GM18520 (cell line): Measurements from ENCODE around the gene AGAP1.

ENCODE experiments used
- ATAC-seq: cut with Tn5 transposase; IDR thresholded peaks from one replicate; pipeline ENCODE4 v1.9.1; 2021; ENCODE audit not compliant: unreplicated experiment

The AGAP1 gene

DNA sequence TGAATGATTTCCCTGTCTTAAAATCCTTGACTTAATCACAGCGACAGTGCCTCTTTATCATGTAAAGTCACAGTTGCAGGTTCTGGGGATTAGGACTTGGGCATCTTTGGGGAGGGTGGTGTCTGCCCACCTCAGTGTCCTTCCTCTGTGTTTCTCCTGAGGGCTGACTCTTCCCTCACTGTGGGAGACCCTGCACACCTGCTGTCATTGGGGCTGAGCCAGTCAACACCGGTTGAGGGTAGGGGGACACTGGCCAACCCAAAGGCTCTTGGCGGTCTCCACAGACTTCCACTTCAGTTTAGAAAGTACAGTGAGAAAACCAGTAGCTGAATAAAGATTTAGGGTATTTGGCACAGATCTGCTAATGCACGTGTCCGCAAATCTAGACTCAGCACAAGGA is 36.9 kb downstream of the AGAP1 start:
- ATAC-seq: no peak

DNA sequence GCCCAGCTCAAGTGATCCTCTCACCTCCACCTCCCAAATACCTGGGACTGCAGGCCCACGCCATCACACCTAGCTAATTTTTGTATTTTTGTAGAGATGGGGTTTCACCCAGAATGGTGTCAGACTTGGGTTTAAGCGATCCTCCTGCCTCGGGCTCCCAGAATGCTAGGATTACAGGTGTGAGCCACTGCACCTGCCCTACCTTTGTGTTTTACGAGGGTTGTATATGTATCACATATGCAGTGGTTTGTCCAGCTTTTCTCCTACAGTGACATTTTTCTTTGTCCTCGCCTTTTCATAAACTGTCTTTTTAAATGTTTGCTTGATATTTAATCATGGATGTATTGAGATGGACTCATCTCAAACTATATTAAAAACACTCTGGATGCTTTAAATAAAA is 38.5 kb downstream of the AGAP1 start:
- no peak for ATAC-seq

GRCh38 chr2:235533198-235533597 is 39.4 kb downstream of the AGAP1 start:
- ATAC-seq: no peak

GRCh38 chr2:235533616-235534385 is 40.0 kb downstream of the AGAP1 start:
- no peak for ATAC-seq

DNA sequence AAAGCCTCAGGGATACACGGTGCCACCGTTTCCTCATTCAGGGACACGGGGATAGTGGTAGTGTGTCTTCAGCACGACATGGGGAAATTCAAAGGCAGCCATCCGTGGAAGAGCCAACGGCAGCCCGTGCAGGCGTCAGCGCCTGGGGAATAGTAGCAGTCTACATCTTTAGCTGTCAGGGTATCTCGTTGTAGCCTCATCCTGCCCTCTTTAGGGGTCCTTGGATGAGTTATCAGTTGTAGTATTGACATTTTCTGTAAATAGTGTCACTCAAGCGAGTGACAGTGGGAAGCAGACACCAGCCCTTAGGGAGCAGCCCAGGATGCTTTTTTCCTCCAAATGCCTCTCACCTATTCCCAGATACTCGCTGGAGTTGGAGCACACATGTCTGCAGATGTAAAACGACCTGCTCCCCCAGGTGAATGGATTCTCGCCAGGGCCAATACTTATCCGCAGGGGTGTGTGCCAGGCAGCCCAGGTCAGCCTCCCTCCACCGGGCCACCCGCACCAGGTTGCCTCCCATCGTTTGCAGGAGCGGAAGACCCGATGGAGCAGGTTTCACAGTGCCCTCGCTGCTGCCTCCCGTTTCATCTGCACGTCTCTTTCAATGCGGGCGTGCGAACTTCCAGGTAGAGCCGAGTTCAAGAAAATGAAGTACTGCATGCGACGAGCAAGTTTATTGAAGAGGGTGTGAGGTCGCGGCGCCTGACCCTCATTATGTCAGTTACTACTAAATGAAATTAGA is 41.0 kb downstream of the AGAP1 start:
- ATAC-seq: no peak

DNA sequence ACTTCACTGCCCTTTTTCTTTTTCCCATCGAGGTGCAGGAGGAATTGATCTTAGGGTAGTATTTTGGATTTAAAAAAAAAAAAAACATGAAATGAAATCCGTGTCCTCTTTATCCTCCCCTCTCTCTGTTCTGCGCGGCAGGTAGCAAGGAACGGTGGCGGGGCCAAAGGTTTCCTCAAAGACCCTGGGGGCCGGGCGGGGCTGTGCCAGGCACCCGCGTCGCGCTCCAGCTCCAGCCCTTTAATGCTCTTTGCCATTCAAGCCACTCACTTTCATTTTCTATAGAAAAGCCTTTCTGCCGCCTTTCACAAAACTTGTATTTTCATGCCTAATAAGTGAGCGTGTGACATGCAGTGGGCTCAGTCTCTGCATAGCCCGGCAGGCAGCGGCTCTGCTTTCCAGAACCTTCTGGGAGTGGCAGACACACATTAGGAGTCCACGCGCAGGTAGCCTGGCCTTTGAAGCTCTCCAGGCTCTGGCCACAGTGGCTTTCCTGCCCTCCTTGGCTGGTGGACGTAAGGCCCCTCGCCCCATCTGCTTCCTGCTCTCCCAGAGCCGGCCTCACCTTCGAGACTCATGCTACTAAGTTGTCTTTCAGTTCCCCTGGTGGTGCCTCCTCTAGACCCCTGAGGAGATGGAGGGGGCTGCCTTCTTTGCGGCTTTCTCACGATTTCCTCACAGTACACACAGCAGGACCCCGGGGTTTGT is 41.7 kb downstream of the AGAP1 start:
- ATAC-seq: no peak

DNA sequence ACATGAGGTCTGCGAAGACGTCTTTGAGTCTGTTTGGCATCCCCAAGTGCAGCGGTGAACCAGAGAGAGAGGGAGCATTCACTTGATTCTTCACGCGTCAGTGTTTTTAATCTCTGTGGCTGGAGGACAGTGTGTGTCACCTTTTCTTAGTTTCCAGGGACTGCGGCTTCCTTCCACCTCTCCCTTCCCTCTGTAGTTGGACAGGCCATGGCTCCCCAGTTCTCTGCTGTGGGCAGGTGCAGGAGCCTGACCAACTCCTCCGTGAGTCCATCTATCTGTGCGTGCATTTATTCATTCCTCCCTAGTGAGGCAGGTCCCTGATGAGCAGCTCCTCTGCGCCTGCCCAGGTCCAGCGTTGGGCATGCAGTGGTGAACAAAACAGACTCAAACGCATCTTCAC is 42.9 kb downstream of the AGAP1 start:
- ATAC-seq: no peak

GRCh38 chr2:235537186-235537585 is 43.3 kb downstream of the AGAP1 start:
- ATAC-seq: no peak

GRCh38 chr2:235537587-235537986 is 43.7 kb downstream of the AGAP1 start:
- ATAC-seq: no peak

GRCh38 chr2:235538144-235538639 is 44.3 kb downstream of the AGAP1 start:
- no peak for ATAC-seq

DNA sequence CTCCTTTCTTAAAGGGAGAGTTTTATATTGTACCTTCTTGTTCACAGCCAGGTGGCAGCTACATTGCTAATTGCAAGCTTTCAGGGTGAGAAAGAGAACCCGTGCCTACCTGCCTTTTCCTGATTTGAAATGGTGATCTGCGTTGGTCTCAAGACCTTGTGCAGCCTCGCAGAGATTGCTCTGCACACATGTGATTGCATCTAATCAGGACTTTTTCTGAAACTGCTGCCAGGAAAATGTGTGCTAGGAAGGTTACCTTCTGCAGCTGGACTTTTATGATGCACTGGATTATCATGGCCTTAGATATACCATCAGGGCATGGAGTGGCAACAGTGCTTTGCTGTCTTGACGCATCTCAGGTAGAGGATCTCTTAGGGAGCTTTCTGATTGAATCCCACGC is 45.1 kb downstream of the AGAP1 start:
- no peak for ATAC-seq

- ATAC-seq: no peak
These were observed 45.9 kb downstream of the AGAP1 start for GRCh38 chr2:235539773-235540172.

- ATAC-seq: no peak
These were observed 47.2 kb downstream of the AGAP1 start for GRCh38 chr2:235541016-235541415.

DNA sequence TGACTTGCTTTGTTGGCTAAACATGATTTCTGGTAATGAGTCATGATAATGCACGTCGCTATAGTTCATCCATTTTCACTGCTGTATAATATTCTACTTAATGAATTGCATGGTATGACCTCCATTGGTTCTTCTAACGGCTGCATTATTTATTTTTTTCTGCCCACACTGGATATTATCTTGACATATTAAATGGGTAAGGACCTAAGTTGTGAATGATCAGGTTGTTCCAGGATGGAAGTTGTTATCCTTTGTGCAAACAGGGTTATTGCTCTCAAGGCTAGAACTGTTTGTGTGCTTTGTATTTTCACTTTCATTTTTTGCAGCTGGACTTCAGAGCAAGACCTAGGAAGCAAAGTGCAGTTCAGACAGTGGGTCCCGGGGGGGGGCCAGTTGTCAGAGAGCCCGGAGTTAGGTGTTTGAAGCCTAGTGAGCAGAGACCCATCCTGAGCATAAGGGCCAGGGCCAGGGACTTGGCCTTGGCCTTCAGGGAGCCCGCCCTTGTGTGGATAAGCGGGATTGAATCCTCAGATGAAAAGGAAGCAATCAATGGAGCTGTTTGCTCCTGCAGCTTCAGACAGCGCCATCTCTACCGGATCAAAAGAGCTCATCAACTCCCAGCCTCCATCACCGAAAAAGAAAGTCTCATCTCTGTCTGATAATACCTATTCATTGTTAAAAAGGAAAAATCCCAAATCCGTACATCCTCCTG is 48.2 kb downstream of the AGAP1 start:
- ATAC-seq: no peak

DNA sequence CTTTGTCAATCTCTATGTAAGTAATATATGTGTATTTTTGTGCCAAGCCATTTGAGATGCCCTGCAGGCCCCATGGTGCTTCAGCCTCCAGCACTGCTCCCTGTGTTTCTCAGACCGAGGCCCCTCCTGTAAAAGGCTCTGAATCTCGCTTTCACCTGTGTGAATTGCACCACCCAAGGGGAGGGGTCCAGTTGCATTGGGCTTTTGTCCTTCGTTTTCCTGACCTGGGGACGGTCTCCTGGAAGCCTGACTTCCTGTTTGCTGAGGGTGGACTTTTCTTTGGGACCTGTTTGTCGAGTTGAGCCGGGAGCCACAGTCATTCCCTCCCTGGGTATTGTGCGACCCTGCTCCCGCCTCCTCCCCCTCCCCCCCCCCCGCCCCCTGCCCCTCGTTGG is 48.9 kb downstream of the AGAP1 start:
- no peak for ATAC-seq

GRCh38 chr2:235543128-235543750 is 49.4 kb downstream of the AGAP1 start:
- no peak for ATAC-seq

DNA sequence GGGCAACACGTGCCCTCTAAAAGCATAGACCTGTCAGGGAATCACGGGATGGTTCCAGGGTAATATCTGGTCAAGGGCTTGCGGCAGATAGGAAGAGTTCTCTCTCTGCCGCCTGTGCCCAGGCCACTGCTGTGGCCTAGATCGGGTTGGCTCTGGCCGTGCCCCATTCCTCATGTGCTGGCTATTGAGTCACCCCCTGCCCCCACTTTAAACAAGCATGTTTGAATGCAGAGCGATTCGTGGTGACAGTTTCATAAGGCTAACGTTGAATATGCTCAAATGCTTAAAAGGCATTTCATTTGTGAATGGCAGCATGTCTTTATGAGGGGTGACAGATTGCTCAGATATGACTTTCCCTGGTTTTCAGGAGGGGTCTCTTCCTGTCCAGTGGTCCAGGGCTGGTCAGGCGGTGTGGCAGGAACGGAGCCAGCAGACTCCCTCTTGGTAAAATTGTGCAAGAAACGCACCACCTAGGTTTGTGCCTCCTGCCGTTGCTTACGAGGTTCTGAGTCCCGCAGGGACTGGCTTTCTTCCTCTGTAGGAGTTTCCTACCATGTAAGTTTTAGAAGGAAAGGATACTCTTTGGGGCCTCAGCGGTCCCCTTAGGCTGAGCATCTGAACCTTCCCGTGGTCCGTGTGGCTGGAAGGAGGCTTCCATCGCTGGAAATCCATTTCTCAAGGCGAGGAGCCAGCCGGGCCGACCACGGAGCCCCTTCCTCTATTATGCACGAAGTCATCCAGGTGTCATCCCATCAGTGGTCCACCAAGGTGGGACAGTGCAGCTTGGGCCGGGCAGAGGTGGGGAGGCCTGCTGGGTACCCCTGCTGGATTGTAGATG is 50.2 kb downstream of the AGAP1 start:
- ATAC-seq: no peak

- no peak for ATAC-seq
These were observed 50.8 kb downstream of the AGAP1 start for GRCh38 chr2:235544689-235544969.

DNA sequence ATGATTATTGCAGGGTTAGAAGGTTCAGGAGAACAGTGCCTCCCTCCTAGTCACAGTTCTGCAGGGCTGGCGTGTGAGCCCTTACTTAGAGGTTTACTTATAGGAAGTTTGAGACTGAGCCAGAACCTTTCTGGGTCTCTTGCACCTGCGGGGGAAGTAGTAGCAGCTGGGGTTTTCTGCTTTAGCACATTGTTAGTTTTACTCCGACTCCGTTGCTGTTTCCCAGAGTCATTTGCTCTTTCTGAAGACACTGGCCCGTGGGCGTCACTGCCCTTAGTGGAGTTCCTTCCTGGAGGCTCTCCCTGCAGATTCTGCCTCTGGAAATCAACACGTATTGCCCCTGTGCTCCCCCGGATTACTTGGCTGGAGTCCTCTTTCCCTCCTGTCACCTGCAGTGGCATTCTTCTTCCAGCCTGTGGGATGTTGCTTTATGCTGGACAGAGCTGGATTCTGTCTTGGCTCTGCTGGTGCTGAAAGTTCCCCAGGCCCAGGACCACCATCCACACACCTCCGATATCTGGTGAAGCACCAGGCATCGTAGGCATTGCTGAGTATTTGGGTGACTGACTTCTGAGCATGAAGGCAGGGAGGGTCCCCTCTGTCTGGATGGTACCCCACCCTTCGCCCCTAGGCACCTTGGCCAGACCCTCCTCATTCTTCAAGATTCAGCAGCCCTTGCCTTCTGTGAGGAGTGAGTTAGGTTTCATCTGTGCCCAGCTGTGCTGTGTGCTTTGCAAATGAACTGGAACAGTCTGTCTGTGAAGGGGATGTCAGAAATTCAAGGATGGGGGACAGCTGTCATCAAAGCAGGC is 51.7 kb downstream of the AGAP1 start:
- ATAC-seq: no peak
